GM23338 (cell line): Measurements from ENCODE around the gene KRTAP5-2. TPM values are rescaled to one million over a fixed set of nuclear protein-coding genes. Genes with fewer than 3 reads are reported as not detected.

Experiments used
- ATAC-seq: fragments of 200-7000 bp; cut with Tn5 transposase; 3 replicates; pipeline ENCODE4 v1.9.1; 2020
- DNase-seq: peaks from one replicate; pipeline ENCODE4 v3.0.0-alpha.2; 2015; ENCODE audit warnings: low spot score
- H2AFZ ChIP-seq: fragments of 200-600 bp; sonication (generic); 2 replicates; pipeline ENCODE4 v1.8.0; 2016; ENCODE audit warnings: antibody characterized with exemption, mild to moderate bottlenecking, moderate library complexity
- H3F3A ChIP-seq: fragments of 200-600 bp; sonication (generic); replicated peaks from 2 replicates; pipeline ENCODE4 v1.8.0; 2017; ENCODE audit warnings: antibody characterized with exemption, mixed run types, low read depth
- H3K27ac ChIP-seq: fragments of 200-600 bp; sonication (generic); 2 replicates; pipeline ENCODE4 v1.6.1; 2016; ENCODE audit warnings: low read depth
- H3K27me3 ChIP-seq: fragments of 200-600 bp; sonication (generic); 2 replicates; pipeline ENCODE4 v1.8.0; 2016; ENCODE audit warnings: mild to moderate bottlenecking, mixed run types, moderate library complexity; ENCODE audit not compliant: insufficient read depth
- H3K36me3 ChIP-seq: fragments of 200-600 bp; sonication (generic); 2 replicates; pipeline ENCODE4 v1.8.0; 2016; ENCODE audit warnings: mild to moderate bottlenecking; ENCODE audit not compliant: insufficient read depth
- H3K4me1 ChIP-seq: fragments of 200-600 bp; sonication (generic); 2 replicates; pipeline ENCODE4 v1.8.0; 2016; ENCODE audit warnings: mild to moderate bottlenecking, moderate library complexity; ENCODE audit not compliant: insufficient read depth
- H3K4me2 ChIP-seq: fragments of 200-600 bp; sonication (generic); 2 replicates; pipeline ENCODE4 v1.7.1; 2017; ENCODE audit warnings: mixed run types
- H3K4me3 ChIP-seq: fragments of 200-600 bp; sonication (generic); 2 replicates; pipeline ENCODE4 v1.6.1; 2016; ENCODE audit warnings: mixed run types
- H3K79me2 ChIP-seq: fragments of 200-600 bp; sonication (generic); replicated peaks from 2 replicates; pipeline ENCODE4 v1.8.0; 2017; ENCODE audit warnings: mild to moderate bottlenecking; ENCODE audit not compliant: insufficient read depth
- H3K9me2 ChIP-seq: fragments of 200-600 bp; sonication (generic); 2 replicates; pipeline ENCODE4 v1.8.0; 2017; ENCODE audit not compliant: insufficient read depth
- H4K20me1 ChIP-seq: fragments of 200-600 bp; sonication (generic); replicated peaks from 2 replicates; pipeline ENCODE4 v1.8.0; 2017; ENCODE audit warnings: mild to moderate bottlenecking; ENCODE audit not compliant: insufficient read depth
- H3K27ac Mint-ChIP-seq: 2 replicates; pipeline ENCODE4 v1.8.0; 2020; ENCODE audit warnings: inconsistent platforms, mild to moderate bottlenecking, moderate library complexity, mixed read lengths
- H3K27me3 Mint-ChIP-seq: 3 replicates; pipeline ENCODE4 v1.8.0; 2022; ENCODE audit warnings: low read depth, mild to moderate bottlenecking, moderate library complexity, mixed read lengths, inconsistent platforms; ENCODE audit not compliant: insufficient read depth, poor library complexity
- H3K36me3 Mint-ChIP-seq: 3 replicates; pipeline ENCODE4 v1.8.0; 2021; ENCODE audit warnings: low read depth, mild to moderate bottlenecking, inconsistent platforms, moderate library complexity, mixed read lengths
- H3K4me1 Mint-ChIP-seq: 3 replicates; pipeline ENCODE4 v1.8.0; 2020; ENCODE audit warnings: mild to moderate bottlenecking, inconsistent platforms, mixed read lengths
- H3K4me3 Mint-ChIP-seq: 3 replicates; pipeline ENCODE4 v1.8.0; 2021; ENCODE audit warnings: moderate library complexity, mild to moderate bottlenecking, inconsistent platforms, mixed read lengths
- H3K9me3 Mint-ChIP-seq: 3 replicates; pipeline ENCODE4 v1.8.0; 2020; ENCODE audit warnings: moderate library complexity, mild to moderate bottlenecking, inconsistent platforms, mixed read lengths
- CREB1 ChIP-seq: fragments of 250-450 bp; sonication (Bioruptor Pico); IDR thresholded peaks from 2 replicates; pipeline ENCODE4 v1.5.0; 2020; ENCODE audit warnings: low read depth, mild to moderate bottlenecking, moderate library complexity
- EZH2 ChIP-seq: fragments of 200-600 bp; sonication (generic); IDR thresholded peaks from one replicate; pipeline ENCODE4 v1.8.0; 2017; ENCODE audit warnings: antibody characterized with exemption, mild to moderate bottlenecking, low read depth; ENCODE audit not compliant: unreplicated experiment
- ZNF114 ChIP-seq: fragments of 250-450 bp; sonication (Bioruptor Pico); IDR thresholded peaks from 2 replicates; pipeline ENCODE4 v1.5.0; 2020; ENCODE audit warnings: mild to moderate bottlenecking, moderate library complexity
- ZNF331 ChIP-seq: fragments of 250-450 bp; sonication (Bioruptor Pico); IDR thresholded peaks from 2 replicates; pipeline ENCODE4 v1.5.0; 2020; ENCODE audit warnings: low read depth, mild to moderate bottlenecking, moderate library complexity
- ZNF462 ChIP-seq: fragments of 250-450 bp; sonication (Bioruptor Pico); IDR thresholded peaks from 2 replicates; pipeline ENCODE4 v1.5.0; 2020; ENCODE audit warnings: mild to moderate bottlenecking, moderate library complexity
- polyA plus RNA-seq: library from polyadenylated mRNA; unstranded; fragments of >200 nt; fragmentation: Nextera tagmentation; extraction: Ambion mirVana; gene quantifications from 2 replicates; pipeline ENCODE4 v1.2.1, GENCODE V29; 2016
- total RNA-seq: library from RNA; depleted of rRNA; stranded (reverse); fragments of >200 nt; shearing (Covaris generic); gene quantifications from 2 replicates; pipeline ENCODE4 v1.2.3, GENCODE V29; 2014

The KRTAP5-2 gene
- total and polyA plus RNA-seq, 2 experiments from 2014 or later = not detected

GRCh38 chr11:1639666-1640065, 41.6 kb upstream of the KRTAP5-2 start:
- H3K4me2 ChIP-seq = no peak overlapping the region
- DNase-seq = no peak
- H3K27me3 ChIP-seq = no peaks in the 10 kb centered on the region
- peaks cover 5% of the 10 kb centered on the region; the same call in 2 of the 3 replicates for H3K4me1 Mint-ChIP-seq
- H3K4me3 ChIP-seq = no peak overlapping the region
- peaks cover 13% of the 10 kb centered on the region for H3K27me3 Mint-ChIP-seq
- no peaks in the 10 kb centered on the region for H3K36me3 ChIP-seq
- peak; percentile 9; the same call in 2 of the 3 replicates for ATAC-seq
- H3K27ac Mint-ChIP-seq = no peak overlapping the region
- no peak overlapping the region for H3K27ac ChIP-seq
- no peak for TF ChIP-seq ZNF462 (CRISPR knock-in tag)
- TF ChIP-seq ZNF331 (CRISPR knock-in tag) = no peak
- no peak for TF ChIP-seq EZH2
- no peak for TF ChIP-seq CREB1 (CRISPR knock-in tag)
- no peak for TF ChIP-seq ZNF114 (CRISPR knock-in tag)
- H3K9me3 Mint-ChIP-seq = no peaks in the 10 kb centered on the region
- no peak overlapping the region for H3K4me3 Mint-ChIP-seq
- no peaks in the 10 kb centered on the region for H3K79me2 ChIP-seq
- peak overlapping the region; percentile 86; the same call in 1 of the 2 replicates for H2AFZ ChIP-seq
- no peaks in the 10 kb centered on the region for H3K4me1 ChIP-seq
- no peaks in the 10 kb centered on the region for H3F3A ChIP-seq
- H3K36me3 Mint-ChIP-seq = no peaks in the 10 kb centered on the region
- H3K9me2 ChIP-seq = no peaks in the 10 kb centered on the region
- no peaks in the 10 kb centered on the region for H4K20me1 ChIP-seq

- Histone ChIP-seq H3K27me3 (no peaks in the 10 kb centered on the region), H3K36me3 (no peaks in the 10 kb centered on the region), H3K9me2 (no peaks in the 10 kb centered on the region), H3K27ac (no peak overlapping the region), H4K20me1 (no peaks in the 10 kb centered on the region), H2AFZ (0 out of 2 replicates have a peak overlapping the region, but pooled peaks have one; percentile 28), H3K4me3 (no peak overlapping the region), H3K4me2 (no peak overlapping the region), H3K4me1 (no peaks in the 10 kb centered on the region), H3K79me2 (no peaks in the 10 kb centered on the region), H3F3A (no peaks in the 10 kb centered on the region)
- ATAC-seq (no peak), DNase-seq (no peak)
- H3K4me3 Mint-ChIP-seq = no peak overlapping the region
- no peak for TF ChIP-seq EZH2
- no peak for TF ChIP-seq ZNF114 (CRISPR knock-in tag)
- peaks cover 5% of the 10 kb centered on the region; the same call in 2 of the 3 replicates for H3K4me1 Mint-ChIP-seq
- H3K9me3 Mint-ChIP-seq = no peaks in the 10 kb centered on the region
- H3K27ac Mint-ChIP-seq = no peak overlapping the region
- H3K27me3 Mint-ChIP-seq = peaks cover 13% of the 10 kb centered on the region
- H3K36me3 Mint-ChIP-seq = no peaks in the 10 kb centered on the region
Observed at GRCh38 chr11:1639102-1639620, 41.1 kb upstream of the KRTAP5-2 start.
